ACC112 (cell line): ENCODE data around the gene CELA3A.
A peak's percentile ranks its signal among the peaks of the same experiment; 100 is the strongest.
"Not testable (repeated sequence)": the region's sequence is repeated elsewhere in the genome, so short reads cannot be mapped to it uniquely, and the experiment has no call there.

Experiments used
- H2AFZ ChIP-seq: fragments of 200-600 bp; sonication (generic); one replicate; pipeline ENCODE4 v1.6.0; 2017; ENCODE audit warnings: antibody characterized with exemption, low read length; ENCODE audit not compliant: unreplicated experiment
- H3K27ac ChIP-seq: fragments of 200-600 bp; sonication (generic); 2 replicates; pipeline ENCODE4 v1.5.1; 2014; ENCODE audit warnings: low read depth, mild to moderate bottlenecking, antibody characterized with exemption, low read length, moderate library complexity
- H3K27me3 ChIP-seq: fragments of 200-600 bp; sonication (generic); 2 replicates; pipeline ENCODE4 v1.6.1; 2014; ENCODE audit warnings: mild to moderate bottlenecking, antibody characterized with exemption, low read length, moderate library complexity, mixed read lengths; ENCODE audit not compliant: insufficient read depth
- H3K36me3 ChIP-seq: fragments of 200-600 bp; sonication (generic); 2 replicates; pipeline ENCODE4 v1.6.1; 2016; ENCODE audit warnings: mild to moderate bottlenecking, antibody characterized with exemption, low read length, moderate library complexity, mixed read lengths; ENCODE audit not compliant: insufficient read depth
- H3K4me1 ChIP-seq: fragments of 200-600 bp; sonication (generic); one replicate; pipeline ENCODE4 v1.6.1; 2016; ENCODE audit warnings: low read length, mixed read lengths; ENCODE audit not compliant: insufficient read depth, unreplicated experiment, control insufficient read depth
- H3K4me3 ChIP-seq: fragments of 200-600 bp; sonication (generic); 2 replicates; pipeline ENCODE4 v1.5.1; 2014; ENCODE audit warnings: mild to moderate bottlenecking, low read depth, low read length
- H3K79me2 ChIP-seq: fragments of 200-600 bp; sonication (generic); one replicate; pipeline ENCODE4 v1.6.0; 2016; ENCODE audit warnings: low read length; ENCODE audit not compliant: control insufficient read depth, unreplicated experiment, insufficient read depth

Gene CELA3A

DNA sequence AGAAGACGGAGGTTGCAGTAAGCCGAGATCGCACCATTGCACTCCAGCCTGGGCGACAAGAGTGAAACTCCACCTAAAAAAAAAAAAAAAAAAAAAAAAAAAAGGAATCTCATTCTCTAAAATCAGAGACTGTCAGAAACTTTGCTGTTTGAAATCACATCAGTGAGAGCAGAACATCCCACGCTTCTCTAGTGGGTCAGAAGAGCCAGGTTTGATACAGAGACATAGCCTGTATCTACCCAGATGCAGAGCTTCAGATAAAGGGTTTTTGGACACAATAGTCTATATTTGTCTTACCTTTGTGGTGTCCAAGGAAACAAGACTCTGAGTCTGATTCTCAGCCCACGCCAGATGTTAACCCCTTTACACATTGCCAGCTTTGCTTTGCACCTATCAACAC is 19.6 kb downstream of the CELA3A start:
- Histone ChIP-seq H3K4me3 (no peak overlapping the region), H3K27ac (no peak overlapping the region), H2AFZ (no peak overlapping the region), H3K27me3 (no peaks in the 10 kb centered on the region), H3K36me3 (no peaks in the 10 kb centered on the region), H3K79me2 (peaks cover 2% of the 10 kb centered on the region), H3K4me1 (peaks cover 14% of the 10 kb centered on the region)

DNA sequence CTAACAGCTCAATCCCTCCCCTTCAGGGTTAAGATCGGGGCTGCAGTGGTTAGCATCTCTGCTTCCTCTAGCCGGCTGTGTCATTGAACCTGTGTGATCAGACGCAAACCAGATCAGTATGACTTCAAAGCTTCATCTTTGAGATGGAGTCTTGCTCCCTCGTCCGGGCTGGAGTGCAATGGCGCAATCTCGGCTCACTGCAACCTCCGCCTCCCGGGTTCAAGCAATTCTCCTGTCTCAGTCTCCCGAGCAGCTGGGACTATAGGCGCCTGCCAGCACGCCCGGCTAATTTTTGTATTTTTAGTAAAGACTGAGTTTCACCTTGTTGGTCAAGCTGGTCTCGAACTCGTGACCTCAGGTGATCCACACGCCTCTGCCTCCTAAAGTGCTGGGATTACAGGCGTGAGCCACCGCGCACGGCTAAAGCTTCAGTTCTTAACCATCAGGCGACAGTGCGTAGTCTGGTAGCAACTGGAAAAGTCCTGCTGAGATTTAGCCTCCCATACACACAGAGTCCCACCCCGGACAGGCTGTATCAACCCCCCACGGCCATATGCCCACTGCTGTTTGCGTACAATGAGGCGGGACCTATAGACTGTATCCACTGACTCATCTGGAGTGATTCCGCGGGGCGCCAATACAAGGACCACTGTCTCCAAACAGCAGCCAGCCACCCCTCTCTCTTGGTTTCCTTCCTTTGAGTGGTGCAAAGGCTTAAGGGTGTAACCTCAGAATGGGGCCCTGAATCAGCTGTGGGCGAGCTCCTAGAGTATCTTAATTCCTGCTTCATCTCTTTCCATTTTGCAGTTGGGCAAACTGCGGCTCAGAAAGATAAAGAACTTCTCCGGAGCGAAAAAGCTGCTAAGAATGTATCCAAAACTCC is 23.3 kb downstream of the CELA3A start:
- Histone ChIP-seq H3K79me2 (peaks cover 11% of the 10 kb centered on the region), H3K4me1 (peaks cover 2% of the 10 kb centered on the region), H3K27ac (peak overlapping the region; percentile 94), H3K27me3 (no peaks in the 10 kb centered on the region), H3K36me3 (no peaks in the 10 kb centered on the region), H2AFZ (peak overlapping the region; percentile 71), H3K4me3 (peak overlapping the region; percentile 93)

GRCh38 chr1:22025368-22026155 is 24.1 kb downstream of the CELA3A start:
- no peaks in the 10 kb centered on the region for H3K27me3 ChIP-seq
- H3K4me1 ChIP-seq = no peaks in the 10 kb centered on the region
- H2AFZ ChIP-seq = peak overlapping the region; percentile 71

DNA sequence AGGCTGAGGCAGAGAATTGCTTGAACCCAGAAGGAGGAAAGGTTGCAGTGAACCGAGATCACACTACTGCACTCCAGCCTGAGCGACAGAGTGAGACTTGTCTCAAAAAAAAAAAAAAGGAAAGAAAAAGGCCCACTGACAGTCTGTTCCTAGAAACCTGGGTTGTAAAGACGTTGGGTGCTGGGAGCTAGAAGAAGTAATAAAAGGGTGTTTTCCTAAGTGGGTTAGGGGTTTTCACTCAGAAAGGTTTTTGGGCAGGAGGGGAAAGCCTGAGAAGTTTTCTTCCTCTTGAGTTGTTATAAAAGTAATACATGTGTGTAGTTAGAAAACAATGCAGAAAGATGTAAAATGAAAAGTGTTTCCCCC is 25.4 kb downstream of the CELA3A start:
- H3K27me3 ChIP-seq = no peaks in the 10 kb centered on the region
- no peak overlapping the region for H3K27ac ChIP-seq
- peaks cover 11% of the 10 kb centered on the region for H3K79me2 ChIP-seq
- no peaks in the 10 kb centered on the region for H3K4me1 ChIP-seq
- no peak overlapping the region for H2AFZ ChIP-seq
- no peaks in the 10 kb centered on the region for H3K36me3 ChIP-seq
- H3K4me3 ChIP-seq = no peak overlapping the region

More at GRCh38 chr1:22025368-22026155, 24.1 kb downstream of the CELA3A start:
- Histone ChIP-seq H3K27ac (peak overlapping the region; percentile 94), H3K4me3 (peak overlapping the region; percentile 93), H3K36me3 (no peaks in the 10 kb centered on the region), H3K79me2 (peaks cover 11% of the 10 kb centered on the region)

GRCh38 chr1:22030057-22030456 is 28.6 kb downstream of the CELA3A start:
- Histone ChIP-seq H3K4me1 (no peaks in the 10 kb centered on the region), H3K27me3 (no peaks in the 10 kb centered on the region), H3K36me3 (no peaks in the 10 kb centered on the region), H2AFZ (no peak overlapping the region), H3K79me2 (peaks cover 11% of the 10 kb centered on the region), H3K4me3 (no peak overlapping the region), H3K27ac (no peak overlapping the region)

- Histone ChIP-seq H2AFZ (no peak overlapping the region), H3K4me3 (no peak overlapping the region), H3K27me3 (no peaks in the 10 kb centered on the region), H3K4me1 (no peaks in the 10 kb centered on the region), H3K79me2 (peaks cover 11% of the 10 kb centered on the region), H3K36me3 (no peaks in the 10 kb centered on the region), H3K27ac (no peak overlapping the region)
Measured at GRCh38 chr1:22030473-22030872, 29.0 kb downstream of the CELA3A start.

DNA sequence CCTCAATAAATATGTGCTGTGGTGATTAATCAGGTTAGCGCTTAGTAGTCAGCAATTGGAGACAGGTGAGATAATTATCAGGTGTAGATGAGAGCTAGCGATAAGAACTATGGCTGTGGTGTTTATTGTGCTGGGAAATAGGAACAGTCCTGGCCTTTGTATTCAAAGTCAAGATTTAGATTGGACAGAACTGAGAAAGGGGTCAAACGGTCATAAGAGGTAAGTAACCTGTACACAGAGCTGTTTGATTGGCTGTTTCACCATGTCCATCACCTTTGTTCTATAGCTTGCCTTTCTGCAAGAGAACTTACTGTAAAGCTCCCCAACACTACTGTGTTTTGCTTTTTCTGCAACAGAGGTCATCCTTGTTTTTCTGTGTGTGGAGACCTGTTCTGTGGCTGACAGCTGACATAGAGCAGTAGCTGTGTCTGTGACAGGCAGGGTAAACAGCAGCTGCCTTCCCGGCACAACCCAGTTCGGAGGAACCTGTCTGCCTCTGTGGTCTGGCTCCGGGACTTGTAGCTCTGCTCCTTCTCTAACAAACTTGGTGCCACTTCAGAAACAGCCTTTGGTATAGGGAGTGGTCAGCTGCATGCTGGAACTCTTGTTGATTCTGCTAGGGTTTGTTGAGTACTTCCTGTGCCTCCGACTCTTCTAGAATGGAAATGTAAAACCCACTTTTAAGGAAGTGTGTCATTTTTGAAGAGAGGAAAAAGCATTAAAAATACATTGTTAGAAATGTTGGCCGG is 29.9 kb downstream of the CELA3A start:
- no peaks in the 10 kb centered on the region for H3K36me3 ChIP-seq
- no peak overlapping the region for H3K4me3 ChIP-seq
- no peak overlapping the region for H3K27ac ChIP-seq
- H3K79me2 ChIP-seq = peaks cover 6% of the 10 kb centered on the region
- H3K27me3 ChIP-seq = no peaks in the 10 kb centered on the region
- no peaks in the 10 kb centered on the region for H3K4me1 ChIP-seq
- H2AFZ ChIP-seq = no peak overlapping the region

DNA sequence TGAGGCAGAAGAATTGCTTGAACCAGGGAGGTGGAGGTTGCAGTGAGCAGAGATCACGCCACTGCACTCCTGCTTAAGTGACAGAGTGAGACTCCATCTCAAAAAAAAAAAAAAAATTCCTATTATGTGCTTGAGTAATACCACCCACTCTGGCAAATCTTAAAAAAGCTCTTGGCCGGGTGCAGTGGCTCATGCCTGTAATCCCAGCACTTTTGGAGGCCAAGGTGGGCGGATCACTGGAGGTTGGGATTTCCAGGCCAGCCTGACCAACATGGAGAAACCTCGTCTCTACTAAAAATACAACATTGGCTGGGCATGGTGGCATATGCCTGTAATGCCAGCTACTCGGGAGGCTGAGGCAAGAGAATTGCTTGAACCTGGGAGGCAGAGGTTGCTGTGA is 33.4 kb downstream of the CELA3A start:
- H3K4me1 ChIP-seq, H3K36me3 ChIP-seq, H3K27me3 ChIP-seq, H2AFZ ChIP-seq, H3K79me2 ChIP-seq, H3K4me3 ChIP-seq, H3K27ac ChIP-seq: not testable (repeated sequence)

DNA sequence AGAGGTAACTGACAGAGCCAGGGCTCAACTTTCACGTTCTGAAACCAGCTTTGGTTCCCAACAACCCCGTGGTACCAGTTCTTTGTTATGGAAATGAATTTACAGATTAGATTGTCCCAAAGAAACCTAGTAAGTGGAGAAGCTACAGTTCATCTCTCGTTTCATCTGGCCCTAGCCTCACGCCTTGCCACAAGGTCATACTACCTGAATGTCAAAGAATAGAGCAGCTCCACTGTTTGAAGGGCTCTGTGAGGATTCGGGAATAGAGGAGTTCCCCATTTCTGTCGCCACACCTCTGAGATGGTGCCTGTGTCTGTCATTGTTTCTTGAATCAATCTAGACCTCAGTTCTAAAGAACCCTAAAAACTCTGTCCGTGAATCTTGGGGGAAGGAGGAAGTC is 36.1 kb downstream of the CELA3A start:
- Histone ChIP-seq H3K27ac (no peak overlapping the region), H3K27me3 (no peaks in the 10 kb centered on the region), H3K79me2 (no peaks in the 10 kb centered on the region), H2AFZ (peak overlapping the region; percentile 60), H3K4me3 (no peak overlapping the region), H3K36me3 (no peaks in the 10 kb centered on the region), H3K4me1 (peaks cover 10% of the 10 kb centered on the region)

DNA sequence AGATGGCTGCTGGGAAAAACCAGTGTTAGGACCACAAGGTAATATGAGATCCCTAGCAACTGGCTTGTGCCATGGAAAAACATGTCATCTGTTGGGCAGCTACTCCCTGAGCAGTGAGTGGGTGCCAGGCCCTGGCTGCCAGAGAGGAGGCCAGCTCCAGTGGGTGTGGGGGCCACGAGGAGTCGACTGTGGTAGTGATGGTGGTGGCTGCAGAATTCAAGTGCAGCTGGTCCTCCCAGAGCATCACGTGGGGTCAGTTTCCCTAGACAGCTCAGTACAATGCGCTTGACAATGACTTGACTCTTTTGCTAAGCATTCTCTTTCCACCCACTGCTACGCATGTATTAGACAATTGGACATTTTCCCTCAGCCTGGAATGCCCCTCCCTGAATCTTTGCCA is 36.6 kb downstream of the CELA3A start:
- peaks cover 10% of the 10 kb centered on the region for H3K4me1 ChIP-seq
- H3K27me3 ChIP-seq = no peaks in the 10 kb centered on the region
- no peaks in the 10 kb centered on the region for H3K79me2 ChIP-seq
- H3K36me3 ChIP-seq = no peaks in the 10 kb centered on the region
- H3K4me3 ChIP-seq = no peak overlapping the region
- no peak overlapping the region for H2AFZ ChIP-seq
- H3K27ac ChIP-seq = no peak overlapping the region
